PC-3 (cell line): Measurements from ENCODE around the gene PDZRN3. TPM values are rescaled to one million over a fixed set of nuclear protein-coding genes. Genes with fewer than 3 reads are reported as not detected.

ENCODE experiments used
- ATAC-seq: fragments of 200-7000 bp; cut with Tn5 transposase; 2 replicates; pipeline ENCODE4 v1.9.1; 2020; ENCODE audit warnings: mild to moderate bottlenecking, moderate library complexity
- BruUV-seq: library from RNA; stranded (reverse); fragments of 400-500 nt; replicated peaks from 2 replicates; lab custom pipeline; 2021; lab: Mats Ljungman, UMichigan
- CTCF ChIA-PET: fragments of 300-600 bp; sonication (Branson Sonifier 250); formaldehyde crosslinking; loops from one replicate; lab custom pipeline; 2022; ENCODE audit warnings: antibody characterized with exemption; lab: Charles Lee
- POLR2A ChIA-PET: fragments of 300-600 bp; sonication (Branson Sonifier 250); formaldehyde crosslinking; loops from one replicate; lab custom pipeline; 2022; ENCODE audit warnings: antibody characterized with exemption; ENCODE audit not compliant: unreplicated experiment; lab: Charles Lee
- DNase-seq: peaks from one replicate; pipeline ENCODE4 v3.0.0-alpha.2; 2015
- H2AFZ ChIP-seq: fragments of 300-600 bp; sonication (generic); 2 replicates; pipeline ENCODE4 v1.6.0; 2016; ENCODE audit warnings: antibody characterized with exemption, low read length
- H3F3A ChIP-seq: fragments of 300-600 bp; sonication (generic); one replicate; pipeline ENCODE4 v1.6.0; 2017; ENCODE audit warnings: antibody characterized with exemption, low read length, control low read depth, mild to moderate bottlenecking; ENCODE audit not compliant: unreplicated experiment
- H3K27ac ChIP-seq: fragments of 300-600 bp; sonication (generic); 2 replicates; pipeline ENCODE4 v1.5.1; 2016; ENCODE audit warnings: mild to moderate bottlenecking, low read length
- H3K27me3 ChIP-seq: fragments of 300-600 bp; sonication (generic); 2 replicates; pipeline ENCODE4 v1.6.1; 2016; ENCODE audit warnings: low read length, mixed read lengths
- H3K36me3 ChIP-seq: fragments of 300-600 bp; sonication (generic); 2 replicates; pipeline ENCODE4 v1.6.1; 2016; ENCODE audit warnings: low read depth, mixed run types, low read length, mixed read lengths
- H3K4me1 ChIP-seq: fragments of 300-600 bp; sonication (generic); 2 replicates; pipeline ENCODE4 v1.5.1; 2016; ENCODE audit warnings: low read length; ENCODE audit not compliant: insufficient read depth
- H3K4me2 ChIP-seq: fragments of 300-600 bp; sonication (generic); 2 replicates; pipeline ENCODE4 v1.6.0; 2016; ENCODE audit warnings: low read length
- H3K4me3 ChIP-seq: fragments of 300-600 bp; sonication (generic); 2 replicates; pipeline ENCODE4 v1.5.1; 2016; ENCODE audit warnings: mild to moderate bottlenecking, low read length, mixed read lengths
- H3K79me2 ChIP-seq: fragments of 300-600 bp; sonication (generic); 2 replicates; pipeline ENCODE4 v1.6.1; 2017; ENCODE audit warnings: low read length, mixed read lengths
- H3K9ac ChIP-seq: fragments of 300-600 bp; sonication (generic); 2 replicates; pipeline ENCODE4 v1.6.0; 2016; ENCODE audit warnings: mild to moderate bottlenecking, low read length
- H3K9me2 ChIP-seq: fragments of 300-600 bp; sonication (generic); replicated peaks from 2 replicates; pipeline ENCODE4 v1.6.1; 2016; ENCODE audit warnings: mixed run types, low read length, mixed read lengths
- H3K9me3 ChIP-seq: fragments of 300-600 bp; sonication (generic); 2 replicates; pipeline ENCODE4 v1.6.1; 2016; ENCODE audit warnings: low read length, mixed read lengths
- H4K20me1 ChIP-seq: fragments of 300-600 bp; sonication (generic); 2 replicates; pipeline ENCODE4 v1.6.1; 2016; ENCODE audit warnings: low read length, mixed read lengths
- CTCF ChIP-seq: fragments of 300-600 bp; sonication (generic); conservative IDR thresholded peaks from 2 replicates; pipeline ENCODE4 v1.5.1; 2017; ENCODE audit warnings: antibody characterized with exemption, low read depth, mild to moderate bottlenecking, low read length
- EZH2 ChIP-seq: fragments of 300-600 bp; sonication (generic); IDR thresholded peaks from one replicate; pipeline ENCODE4 v1.6.1; 2017; ENCODE audit warnings: antibody characterized with exemption, mild to moderate bottlenecking, low read length; ENCODE audit not compliant: unreplicated experiment
- EZH2phosphoT487 ChIP-seq: fragments of 300-600 bp; sonication (generic); IDR thresholded peaks from 2 replicates; pipeline ENCODE4 v1.6.1; 2018; ENCODE audit warnings: mild to moderate bottlenecking, antibody characterized with exemption, low read length, borderline replicate concordance
- intact Hi-C: fragments of 100-400 bp; cut with micrococcal nuclease; formaldehyde crosslinking; loops from 2 replicates; pipeline ENCODE4 v1.9.0; 2023
- total RNA-seq: library from RNA; depleted of rRNA; stranded (reverse); fragments of >200 nt; gene quantifications from 2 replicates; pipeline ENCODE4 v1.2.3, GENCODE V29; 2014

The PDZRN3 gene
- total RNA-seq, 1 experiment from 2014 or later, result not detected

DNA sequence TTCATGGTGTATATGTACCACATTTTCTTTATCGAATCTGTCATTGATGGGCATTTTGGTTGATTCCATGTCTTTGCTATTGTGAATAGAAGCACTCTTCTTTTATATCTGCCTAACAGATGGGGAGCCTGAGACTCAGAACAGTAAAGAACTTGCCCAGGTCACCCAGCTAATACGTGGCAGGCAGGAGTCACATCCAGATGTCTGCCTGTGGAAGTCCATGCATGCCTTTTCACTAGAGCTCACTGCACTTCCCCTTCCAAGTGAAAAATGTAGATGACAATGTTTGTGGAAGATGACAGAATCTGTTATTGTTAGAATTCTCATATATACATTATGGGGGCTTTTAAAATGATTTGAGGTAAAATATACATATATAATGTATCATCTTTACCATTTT lies 165.0 kb downstream of the PDZRN3 start:
- Histone ChIP-seq H3K79me2 (no peaks in the 10 kb centered on the region), H3K36me3 (no peaks in the 10 kb centered on the region)

GRCh38 chr3:73453666-73454065 lies 171.1 kb downstream of the PDZRN3 start:
- Histone ChIP-seq H3K27ac (no peak overlapping the region), H3K79me2 (no peaks in the 10 kb centered on the region), H3K4me2 (no peak overlapping the region), H2AFZ (no peak overlapping the region), H3K9ac (no peak overlapping the region), H3K36me3 (no peaks in the 10 kb centered on the region), H3K27me3 (0 out of 2 replicates have a peak, but pooled peaks cover 5% of the 10 kb centered on the region), H3K9me2 (no peaks in the 10 kb centered on the region), H3K4me1 (no peaks in the 10 kb centered on the region), H4K20me1 (no peaks in the 10 kb centered on the region), H3K9me3 (no peaks in the 10 kb centered on the region), H3F3A (no peaks in the 10 kb centered on the region), H3K4me3 (no peak overlapping the region)
- ATAC-seq, result no peak
- TF ChIP-seq CTCF (no peak), EZH2 (no peak), EZH2phosphoT487 (no peak)
- CTCF ChIA-PET, result no interaction called here
- no peak for DNase-seq
- no TSS peak for BruUV-seq
- POLR2A ChIA-PET, result no interaction called here
- intact Hi-C loops, result no loop called here

More for the DNA sequence above, 165.0 kb downstream of the PDZRN3 start:
- no peaks in the 10 kb centered on the region for H4K20me1 ChIP-seq
- intact Hi-C loops, result loop anchor here (5.0 kb wide), 1 partner anchor 43 kb away; no protein-coding TSS in a partner anchor
- H3K9me3 ChIP-seq, result no peaks in the 10 kb centered on the region
- no peak overlapping the region for H3K27ac ChIP-seq
- H2AFZ ChIP-seq, result no peak overlapping the region
- CTCF ChIA-PET, result no interaction called here
- TF ChIP-seq EZH2phosphoT487, result no peak
- no peak for TF ChIP-seq EZH2
- TF ChIP-seq CTCF, result no peak
- no TSS peak for BruUV-seq
- no peaks in the 10 kb centered on the region for H3F3A ChIP-seq
- no peaks in the 10 kb centered on the region for H3K9me2 ChIP-seq
- DNase-seq (no peak), ATAC-seq (no peak)
- H3K4me2 ChIP-seq, result no peak overlapping the region
- H3K27me3 ChIP-seq, result 0 out of 2 replicates have a peak, but pooled peaks cover 5% of the 10 kb centered on the region
- POLR2A ChIA-PET, result no interaction called here
- no peak overlapping the region for H3K4me3 ChIP-seq
- no peak overlapping the region for H3K9ac ChIP-seq
- no peaks in the 10 kb centered on the region for H3K4me1 ChIP-seq

DNA sequence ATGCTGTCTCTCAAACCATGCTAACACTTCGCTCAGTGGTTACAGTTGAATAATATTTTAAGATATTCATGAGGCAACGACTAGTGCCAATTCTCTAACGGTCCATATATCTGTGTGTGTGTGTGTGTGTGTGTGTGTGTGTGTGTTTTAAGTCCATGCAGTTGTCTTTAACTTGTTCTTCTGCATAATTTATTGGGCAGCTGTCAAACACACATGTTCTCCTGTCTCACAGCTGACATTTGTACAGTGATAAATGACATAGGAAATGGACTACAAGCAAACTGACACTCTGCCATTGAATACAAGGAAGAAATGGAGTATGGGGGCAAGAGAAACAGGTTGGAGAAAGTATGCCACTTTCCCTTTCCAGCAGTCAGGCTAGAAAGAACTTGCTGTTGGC lies 172.0 kb downstream of the PDZRN3 start:
- ChIA-PET POLR2A (no interaction called here), CTCF (no interaction called here)
- DNase-seq (no peak), ATAC-seq (no peak)
- no peak overlapping the region for H3K4me2 ChIP-seq
- intact Hi-C loops, result no loop called here
- no peaks in the 10 kb centered on the region for H3F3A ChIP-seq
- H3K27ac ChIP-seq, result no peak overlapping the region
- no peaks in the 10 kb centered on the region for H3K9me2 ChIP-seq
- H2AFZ ChIP-seq, result no peak overlapping the region
- no peak for TF ChIP-seq EZH2phosphoT487
- TF ChIP-seq CTCF, result no peak
- no peak for TF ChIP-seq EZH2
- peaks cover 8% of the 10 kb centered on the region for H3K27me3 ChIP-seq
- H3K4me3 ChIP-seq, result no peak overlapping the region
- H3K4me1 ChIP-seq, result no peaks in the 10 kb centered on the region
- no peak overlapping the region for H3K9ac ChIP-seq
- no peaks in the 10 kb centered on the region for H3K9me3 ChIP-seq
- no peaks in the 10 kb centered on the region for H3K36me3 ChIP-seq
- no peaks in the 10 kb centered on the region for H3K79me2 ChIP-seq
- BruUV-seq, result no TSS peak
- no peaks in the 10 kb centered on the region for H4K20me1 ChIP-seq
